NCI-H82 treated with DMSO at 0.1 percent for 48 hours (cell line): Measurements from ENCODE around the gene SRRD.

ENCODE experiments used
- DNase-seq: peaks from one replicate; lab custom pipeline; 2025; ENCODE audit not compliant: unreplicated experiment; lab: John Stamatoyannopoulos, UW

Gene SRRD, protein sequence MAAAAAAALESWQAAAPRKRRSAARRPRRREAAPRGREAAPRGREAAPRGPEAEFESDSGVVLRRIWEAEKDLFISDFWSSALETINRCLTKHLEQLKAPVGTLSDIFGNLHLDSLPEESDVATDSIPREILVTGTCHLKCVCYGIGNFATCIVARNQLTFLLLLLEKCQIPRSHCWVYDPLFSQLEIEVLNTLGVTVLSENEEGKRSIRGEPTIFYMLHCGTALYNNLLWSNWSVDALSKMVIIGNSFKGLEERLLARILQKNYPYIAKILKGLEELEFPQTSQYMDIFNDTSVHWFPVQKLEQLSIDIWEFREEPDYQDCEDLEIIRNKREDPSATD

DNA sequence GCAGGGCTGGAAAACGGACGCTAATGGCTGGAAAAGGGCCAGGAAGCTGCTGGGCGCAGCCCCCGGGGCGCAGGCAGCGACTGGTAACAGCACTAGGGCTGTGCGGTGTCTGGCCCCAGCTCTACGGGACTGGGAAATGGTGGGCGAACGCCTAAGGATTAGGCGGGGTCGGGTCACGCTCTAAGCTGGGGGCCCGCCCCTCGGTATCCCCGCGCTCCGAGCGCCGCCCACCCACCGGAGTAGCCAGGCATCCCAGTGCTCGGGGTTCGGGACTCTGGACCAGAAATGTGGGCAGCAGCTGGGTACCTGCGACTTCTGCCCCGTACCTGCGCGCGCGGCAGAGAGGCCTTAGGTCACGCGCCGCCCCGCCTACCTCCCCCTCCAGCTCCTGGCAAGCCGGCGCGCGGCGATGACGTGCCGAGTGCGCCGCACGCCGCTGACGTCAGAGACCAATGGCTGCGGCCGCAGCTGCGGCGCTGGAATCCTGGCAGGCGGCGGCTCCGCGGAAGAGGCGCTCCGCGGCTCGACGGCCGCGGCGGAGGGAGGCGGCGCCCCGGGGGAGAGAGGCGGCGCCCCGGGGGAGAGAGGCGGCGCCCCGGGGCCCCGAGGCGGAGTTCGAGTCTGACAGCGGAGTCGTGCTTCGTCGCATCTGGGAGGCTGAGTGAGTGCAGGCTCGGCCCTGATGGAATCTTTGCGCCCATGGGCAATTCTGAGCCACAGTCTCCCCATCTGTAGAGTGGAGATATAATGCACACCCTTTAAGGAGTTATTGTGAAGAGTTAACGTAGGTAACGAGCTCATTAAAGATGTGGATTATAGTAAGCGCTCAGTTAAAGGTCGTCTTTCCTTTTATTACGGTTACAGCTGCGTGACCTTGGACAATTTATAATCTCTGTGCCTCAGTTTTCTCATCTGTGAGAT, at the start of gene SRRD, which contains the start of gene HPS4:
TSS of gene SRRD (plus strand) at position 439 of the 921 bp plus-strand sequence. CDS start at position 453, 14 bp downstream.
TSS of gene HPS4 (minus strand) at position 345 of the 921 bp plus-strand sequence. CDS start 2,021 bp downstream, outside the sequence.
- DNase-seq, result peak; percentile 19

DNA sequence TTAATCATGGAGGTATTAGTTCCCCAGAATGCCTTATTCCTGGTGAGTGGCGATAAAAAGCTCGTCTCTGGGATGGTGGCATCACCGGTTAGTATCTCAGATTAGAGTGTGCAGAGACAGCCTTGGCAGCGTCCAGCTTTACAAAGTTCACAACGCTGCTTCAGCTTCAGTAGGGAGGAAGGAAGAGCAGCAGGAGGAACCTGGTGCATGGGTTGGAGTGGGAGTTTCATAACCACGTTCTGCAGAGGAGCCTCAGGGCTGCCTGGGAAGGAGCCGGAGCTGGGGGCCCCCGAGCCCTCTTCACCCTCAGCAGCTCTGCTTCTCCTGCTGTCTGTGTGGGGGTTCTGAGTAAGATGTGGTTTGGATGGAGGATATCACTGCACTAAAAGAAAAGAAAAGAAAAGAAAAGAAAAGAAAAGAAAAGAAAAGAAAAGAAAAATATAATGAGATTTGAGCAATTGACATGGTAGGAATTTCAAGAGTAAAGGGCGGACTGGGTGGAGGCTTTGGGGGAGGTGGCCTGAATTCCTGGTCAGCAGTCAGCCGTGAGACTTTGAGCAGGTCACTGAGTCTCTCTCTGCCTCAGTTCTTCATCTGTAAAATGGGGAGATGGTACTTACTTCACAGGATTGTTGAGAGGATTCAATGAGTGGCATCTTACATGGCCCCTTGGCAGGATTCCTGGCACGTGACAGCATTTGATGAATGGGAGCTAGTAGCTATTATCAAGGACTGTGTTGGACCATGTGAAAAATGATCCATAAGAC, 48.2 kb upstream of the SRRD start:
- DNase-seq, result no peak

DNA sequence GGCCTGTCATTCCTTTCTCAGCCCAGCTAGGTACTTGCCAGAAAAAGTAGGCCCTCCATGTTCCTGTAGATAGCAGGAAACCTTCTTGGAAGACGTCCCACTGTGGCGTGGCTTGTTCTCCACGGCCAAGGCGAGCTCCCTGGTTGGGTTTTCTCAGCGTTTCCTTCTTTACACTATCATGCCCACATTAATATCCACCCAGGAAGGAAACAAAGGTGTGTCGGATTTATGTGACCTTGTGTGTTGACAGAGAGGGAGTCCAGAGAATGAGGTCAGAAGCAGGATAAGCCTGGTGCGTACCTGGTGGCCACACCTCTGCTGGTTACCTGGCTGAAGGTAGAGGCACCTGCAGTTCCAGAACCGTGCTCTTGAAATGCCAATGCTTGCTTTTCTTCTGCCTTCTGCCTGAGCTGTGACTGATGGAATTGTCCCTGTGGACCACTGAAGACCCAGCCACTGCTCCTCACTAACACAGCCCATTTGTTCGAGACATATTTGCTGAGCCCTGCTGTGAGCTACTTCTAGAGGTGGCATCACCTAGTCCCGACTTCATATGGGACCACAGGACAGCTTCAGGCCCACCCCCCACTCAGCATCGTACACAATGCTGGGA, 46.7 kb upstream of the SRRD start:
- no peak for DNase-seq

DNA sequence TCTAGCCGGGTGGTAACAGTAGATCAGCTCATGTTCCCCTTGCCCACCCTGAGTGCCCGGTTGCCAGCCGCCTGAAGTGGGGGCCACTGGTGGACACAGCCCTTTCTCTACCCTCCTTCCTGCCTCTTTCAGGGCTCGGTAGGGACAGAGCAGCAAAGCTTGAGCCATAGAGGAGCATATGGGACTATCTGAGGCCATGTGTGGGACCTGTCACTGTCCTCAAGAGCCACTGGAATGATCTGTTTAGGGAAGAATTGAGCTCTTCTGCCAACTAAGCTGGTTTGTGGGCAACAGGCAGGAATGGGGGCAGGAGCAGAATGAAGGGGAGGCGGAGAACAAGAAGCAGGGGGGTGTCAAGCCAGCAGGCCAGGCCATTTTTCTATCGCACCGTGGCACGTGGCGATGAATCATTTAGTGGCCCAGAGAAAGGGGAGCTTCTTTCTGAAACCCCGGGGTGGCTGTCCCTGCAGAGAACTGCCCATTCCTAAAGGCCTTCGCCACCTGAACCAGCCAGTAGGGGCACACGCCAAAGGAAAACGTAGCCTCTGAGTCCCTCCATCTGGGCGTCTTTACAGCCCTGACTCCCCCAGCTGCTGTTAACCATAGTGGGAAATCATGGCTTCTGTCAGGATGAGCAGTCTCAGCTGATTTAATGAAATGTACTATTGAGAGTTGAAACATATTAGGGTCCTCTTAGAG, 45.8 kb upstream of the SRRD start:
- DNase-seq, result peak; percentile 9

DNA sequence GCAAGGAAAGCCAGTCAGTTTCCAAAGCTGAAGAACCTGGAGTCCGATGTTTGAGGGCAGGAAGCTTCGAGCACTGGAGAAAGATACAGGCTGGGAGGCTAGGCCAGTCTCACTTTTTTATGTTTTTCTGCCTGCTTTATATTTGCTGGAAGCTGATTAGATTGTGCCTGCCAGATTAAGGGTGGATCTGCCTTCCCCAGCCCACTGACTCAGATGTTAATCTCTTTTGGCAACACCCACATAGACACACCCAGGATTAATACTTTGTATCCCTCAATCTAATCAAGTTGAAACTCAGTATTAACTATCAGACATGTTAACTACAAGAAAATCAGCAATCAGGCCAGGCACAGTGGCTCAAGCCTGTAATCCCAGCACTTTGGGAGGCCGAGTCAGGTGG, 44.9 kb upstream of the SRRD start:
- DNase-seq, result peak; percentile 81

DNA sequence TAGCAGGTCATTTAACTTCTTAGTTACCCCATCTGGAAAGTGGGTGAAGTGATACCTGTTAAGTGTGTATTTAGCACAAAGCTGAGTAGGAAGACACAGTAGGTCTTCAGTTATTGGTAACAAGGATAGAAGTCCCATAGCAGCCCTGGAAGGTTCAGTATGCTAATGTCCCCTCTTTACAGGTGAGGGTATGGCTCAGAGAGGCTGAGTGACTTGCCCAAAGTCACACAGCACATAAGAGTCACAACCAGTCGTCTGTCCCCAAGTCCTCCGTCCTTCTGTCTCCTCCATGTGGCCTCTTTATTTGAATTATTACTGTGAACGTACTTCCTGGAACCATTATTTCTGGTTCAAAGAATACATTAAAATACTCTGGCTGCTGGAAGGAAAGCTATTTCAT, 44.1 kb upstream of the SRRD start:
- no peak for DNase-seq

DNA sequence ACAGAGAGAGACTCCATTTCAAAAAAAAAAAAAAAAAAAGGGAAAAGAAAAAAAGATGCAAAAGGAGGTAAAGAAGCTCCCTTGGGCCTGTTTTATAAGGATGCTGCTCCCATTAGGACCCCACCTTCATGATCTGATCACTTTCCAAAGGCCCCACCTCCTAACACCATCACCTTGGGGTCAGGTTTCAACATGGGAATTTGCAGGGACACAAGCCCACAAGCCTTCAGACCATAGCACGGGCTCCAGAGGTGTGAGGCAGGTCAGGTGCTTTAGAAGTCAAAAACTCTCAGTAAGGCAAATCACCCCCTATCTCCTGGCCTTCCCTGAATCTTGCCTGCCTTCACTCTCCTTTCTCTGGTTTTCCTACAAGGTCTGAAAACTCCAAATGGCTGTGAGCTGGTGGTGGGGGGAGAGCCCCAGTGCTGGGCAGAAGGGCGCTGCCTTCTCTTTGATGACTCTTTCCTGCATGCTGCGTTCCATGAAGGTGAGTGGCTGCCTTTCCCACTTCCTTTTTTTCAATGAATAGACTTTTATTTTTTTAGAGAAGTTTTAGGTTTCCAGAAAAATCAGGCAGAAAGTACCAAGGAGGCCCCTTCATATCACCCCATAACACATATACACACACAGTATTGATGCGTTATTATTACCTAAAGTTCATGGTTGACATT, 41.5 kb upstream of the SRRD start:
- DNase-seq, result no peak

DNA sequence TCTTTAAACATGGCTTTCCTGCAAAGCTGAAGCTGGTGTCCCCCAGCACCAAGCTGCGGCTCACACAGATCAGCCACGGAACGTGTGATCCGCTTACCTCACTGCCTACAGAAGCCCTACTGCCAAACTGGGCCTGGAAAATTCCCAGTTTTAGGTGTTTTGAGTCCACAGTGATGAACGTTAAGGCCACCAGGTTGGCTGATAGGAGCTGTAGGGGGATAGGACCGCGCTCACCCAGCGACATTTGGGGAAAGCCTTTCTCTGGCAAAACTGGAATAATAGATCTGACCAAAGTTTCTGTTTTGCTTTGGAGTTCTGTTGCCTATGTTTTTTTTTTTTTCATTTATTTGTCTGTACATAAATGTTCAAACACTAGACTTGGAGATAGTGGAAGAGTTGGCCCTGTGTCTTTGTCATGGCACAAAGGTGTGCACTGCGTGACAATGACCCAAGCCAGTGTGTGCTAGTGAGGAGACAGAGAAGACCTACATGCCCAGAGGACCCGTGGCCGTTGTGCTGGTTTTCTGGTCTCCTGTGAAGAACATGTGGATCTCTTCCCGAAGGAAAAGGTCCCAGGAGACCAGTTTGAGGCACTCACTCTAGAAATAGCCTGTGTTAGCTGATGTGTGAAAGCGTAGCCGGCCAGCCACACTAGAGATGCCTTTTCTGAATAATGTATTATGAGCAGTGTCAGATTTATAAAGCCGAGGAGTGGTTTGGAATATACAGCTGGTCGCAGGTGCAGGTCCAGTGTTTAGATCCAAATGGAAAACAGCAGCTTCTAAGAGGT, 39.6 kb upstream of the SRRD start:
- DNase-seq, result no peak

DNA sequence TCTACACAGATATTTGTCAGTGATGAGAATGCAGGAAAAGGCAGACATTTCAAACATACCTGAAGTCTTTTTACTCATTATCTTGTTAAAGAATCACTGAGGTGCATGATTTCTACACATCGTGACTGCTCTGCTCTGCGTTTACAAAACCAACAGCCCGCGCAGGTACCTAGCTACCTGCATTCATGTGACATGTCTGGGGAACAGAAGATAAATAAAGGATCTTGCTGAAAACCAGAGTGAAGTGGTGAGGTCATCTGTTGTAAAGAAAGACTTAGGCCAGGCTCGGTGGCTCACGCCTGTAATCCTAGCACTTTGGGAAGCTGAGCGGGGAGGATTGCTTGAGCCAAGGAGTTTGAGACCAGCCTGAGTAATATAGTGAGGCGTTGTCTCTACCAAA, 38.9 kb upstream of the SRRD start:
- no peak for DNase-seq

DNA sequence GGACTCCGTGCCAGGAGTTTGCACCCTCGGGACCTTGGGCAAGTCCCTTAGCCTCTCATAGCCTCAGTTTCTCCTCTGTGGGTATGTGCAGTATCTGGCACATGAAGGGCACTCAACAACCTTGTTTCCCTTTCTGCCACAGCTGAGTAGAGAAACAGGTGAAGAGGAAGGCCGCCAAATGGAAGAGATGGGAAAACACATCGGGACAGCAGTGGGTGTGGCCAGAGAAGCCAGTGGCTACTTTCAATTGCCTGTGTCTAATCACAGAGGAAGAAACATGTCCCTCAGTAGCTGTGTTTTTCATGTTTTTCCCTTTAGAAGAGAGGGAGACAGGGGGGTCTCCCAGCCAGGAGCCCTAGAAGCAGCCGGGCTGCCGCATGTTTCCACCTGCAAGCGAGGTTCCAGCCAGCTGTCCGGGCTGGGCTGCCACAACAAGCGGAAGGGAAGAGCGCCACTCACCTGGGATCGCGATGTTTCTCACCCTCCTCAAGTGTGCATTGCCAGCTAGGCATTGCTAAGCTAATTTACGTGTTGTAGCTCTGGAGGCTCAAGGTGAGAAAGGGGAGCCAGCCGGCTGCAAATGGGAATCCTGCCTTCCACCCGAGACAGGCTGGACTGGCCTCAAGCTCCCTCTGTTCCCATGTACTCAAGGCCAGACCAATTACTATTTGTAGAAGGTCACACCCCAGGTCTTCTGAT, 38.0 kb upstream of the SRRD start:
- no peak for DNase-seq

DNA sequence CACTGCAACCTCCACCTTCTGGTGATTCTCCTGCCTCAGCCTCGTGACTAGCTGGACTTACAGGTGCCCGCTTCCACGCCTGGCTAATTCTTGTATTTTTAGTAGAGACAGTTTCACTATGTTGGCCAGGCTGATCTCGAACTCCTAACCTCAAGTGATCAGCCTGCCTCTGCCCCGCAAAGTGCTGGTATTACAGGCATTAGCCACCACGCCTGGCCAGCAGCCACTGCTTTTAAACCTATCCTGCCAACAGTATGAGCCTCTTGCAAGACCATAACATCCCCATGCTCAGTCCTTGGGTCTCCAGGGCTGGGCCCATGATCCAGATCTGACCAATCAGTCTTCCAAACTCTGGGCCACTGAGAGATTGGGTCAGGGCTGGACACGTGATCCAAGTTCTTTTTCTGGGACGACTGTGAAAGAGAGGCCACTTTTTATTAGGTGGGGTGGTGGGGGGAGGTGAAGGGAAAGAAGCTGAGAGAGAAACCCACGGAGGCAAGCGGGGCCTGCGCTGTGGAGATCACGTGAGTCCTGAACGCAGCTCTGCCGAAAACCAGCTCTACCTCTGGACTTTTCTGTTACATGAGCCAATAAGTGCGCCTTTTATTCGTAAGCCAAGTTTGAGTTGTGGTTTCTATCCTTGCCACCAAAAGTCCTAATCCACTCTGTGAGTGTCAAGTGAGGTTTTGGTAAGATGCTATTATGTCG, 36.7 kb upstream of the SRRD start:
- no peak for DNase-seq

DNA sequence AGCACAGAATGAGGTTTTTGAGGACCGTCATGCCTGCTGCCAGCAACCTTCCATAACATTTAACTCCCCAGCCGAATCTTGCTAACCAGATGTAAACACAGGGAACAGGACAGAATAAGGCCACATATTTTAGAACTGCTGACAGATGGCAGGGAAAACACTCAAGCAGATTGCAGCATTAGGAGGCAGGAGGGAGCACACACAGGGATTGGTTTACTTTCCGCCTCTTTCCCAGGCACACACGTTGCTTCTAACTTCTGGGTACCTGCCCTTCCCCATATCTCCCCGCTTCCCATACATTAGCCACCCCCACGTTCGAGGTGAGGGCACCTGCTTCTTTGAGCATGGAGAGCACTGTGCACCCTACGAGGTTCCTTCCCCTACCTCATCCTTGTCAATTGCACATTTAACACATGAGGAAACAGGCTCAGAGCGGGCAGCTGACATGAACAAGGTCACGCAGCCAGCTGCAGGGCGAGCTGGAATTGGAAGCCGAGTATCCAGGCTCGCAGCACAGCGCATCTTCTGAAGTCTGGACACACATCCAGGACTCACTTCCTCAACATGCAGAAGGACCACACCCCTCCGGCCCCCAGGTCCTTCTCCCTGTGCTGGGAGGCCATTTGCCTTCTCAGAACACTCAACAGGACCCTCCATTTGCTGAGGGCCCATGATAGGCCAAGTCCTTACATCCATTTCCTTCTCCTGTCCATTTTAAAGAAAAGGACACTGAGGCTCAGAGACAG, 35.9 kb upstream of the SRRD start:
- peak; percentile 75 for DNase-seq

DNA sequence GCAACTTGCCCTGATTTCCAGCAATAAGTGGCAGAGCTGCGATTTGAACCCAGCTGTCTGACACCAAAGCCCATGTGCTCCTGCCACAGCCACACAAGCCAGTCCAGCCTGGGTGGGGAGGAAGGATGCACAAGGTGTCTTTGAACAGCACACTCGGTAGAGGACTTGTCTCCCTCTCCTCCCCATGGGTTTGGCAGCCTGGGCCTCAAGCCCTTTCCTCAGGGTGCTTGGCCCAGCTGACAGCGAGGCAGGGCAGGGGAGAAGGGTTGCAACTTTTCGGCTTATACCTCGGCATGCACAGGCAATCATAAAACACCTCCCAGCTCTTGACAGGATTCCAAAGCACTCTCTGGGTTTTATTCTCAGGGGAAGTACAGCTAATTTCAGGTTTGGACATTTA, 35.3 kb upstream of the SRRD start:
- DNase-seq, result no peak

DNA sequence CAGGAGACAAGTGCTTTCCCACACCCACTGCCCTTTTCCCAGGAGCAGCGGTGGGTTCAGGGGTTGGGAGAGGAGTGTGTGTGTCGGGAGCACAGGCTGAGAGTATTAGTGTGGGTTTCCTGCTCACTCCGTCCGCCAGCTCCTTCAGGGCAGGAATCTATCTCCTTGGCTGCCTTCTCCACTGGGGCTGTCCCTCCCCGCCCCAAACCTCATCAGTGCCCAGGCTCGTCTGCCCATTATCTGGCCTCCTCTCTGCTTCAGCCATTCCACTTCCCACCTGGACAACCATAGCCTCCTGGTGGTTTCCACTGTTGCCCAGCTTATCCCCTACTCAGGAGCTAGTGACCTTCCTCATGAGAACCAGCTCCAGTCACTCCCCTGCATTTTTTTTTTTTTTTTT, 34.7 kb upstream of the SRRD start:
- no peak for DNase-seq

DNA sequence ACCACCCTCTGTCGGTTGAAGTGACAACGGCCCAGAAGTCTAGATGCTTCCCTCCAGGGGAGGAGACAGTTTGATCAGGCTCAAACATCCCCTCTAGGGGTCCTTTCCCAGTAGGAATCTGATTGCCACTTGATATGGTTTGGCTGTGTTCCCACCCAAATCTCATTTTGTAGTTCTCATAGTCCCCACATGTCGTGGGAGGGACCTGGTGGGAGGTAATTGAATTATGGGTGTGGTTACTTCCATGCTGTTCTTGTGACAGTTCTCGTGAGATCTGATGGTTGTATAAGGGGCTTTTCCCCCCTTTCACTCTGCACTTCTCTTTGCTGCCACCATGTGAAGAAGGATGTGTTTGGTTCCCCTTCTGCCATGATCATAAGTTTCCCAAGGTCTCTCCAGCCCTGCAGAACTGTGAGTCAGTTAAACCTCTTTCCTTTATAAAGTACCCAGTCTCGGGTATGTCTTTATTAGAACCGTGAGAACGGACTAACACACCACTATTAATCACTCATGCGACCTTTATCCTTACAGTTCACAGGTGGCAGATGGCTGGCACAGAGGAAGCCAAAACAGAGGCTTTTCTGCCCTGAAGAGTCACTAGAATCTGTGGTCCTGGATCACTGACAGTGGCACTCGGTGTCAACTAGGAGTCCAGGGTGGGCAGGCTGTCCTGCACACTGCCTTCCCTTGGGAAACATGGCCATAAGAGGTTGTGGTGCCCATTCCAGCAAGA, 33.1 kb upstream of the SRRD start:
- DNase-seq, result peak; percentile 48
